ENCODE results near the gene TRIO.

GRCh38 chr5:14351086-14351661 is 208.0 kb downstream of the TRIO start:
- TF ChIP-seq CTCF (conservative IDR thresholded peaks at IDR 0.05 in 1 of 2, IDR thresholded peaks at IDR 0.05 in 1 of 2; ENCODE audit: low read depth in 1 of 2, low read length in 2 of 2) (no peak), EZH2 (IDR thresholded peaks at IDR 0.05; ENCODE audit: low read length, missing control alignments) (no peak)
